KOPT-K1 (cell line): ENCODE data around the gene EVPL.

Experiments
- H3K27ac ChIP-seq: fragments of 200-600 bp; sonication (generic); 2 replicates; pipeline ENCODE4 v1.5.1; 2016; ENCODE audit warnings: antibody characterized with exemption, mild to moderate bottlenecking, low read depth, low read length; ENCODE audit not compliant: poor library complexity, severe bottlenecking
- H3K36me3 ChIP-seq: fragments of 200-600 bp; sonication (generic); 2 replicates; pipeline ENCODE4 v1.5.1; 2017; ENCODE audit warnings: antibody characterized with exemption, mild to moderate bottlenecking, low read length, moderate library complexity; ENCODE audit not compliant: insufficient read depth
- H3K9me3 ChIP-seq: fragments of 200-600 bp; sonication (generic); 2 replicates; pipeline ENCODE4 v1.5.1; 2017; ENCODE audit warnings: antibody characterized with exemption, low read length, mild to moderate bottlenecking; ENCODE audit not compliant: insufficient read depth, poor library complexity, severe bottlenecking

EVPL gene

GRCh38 chr17:76017481-76018339 lies 9.4 kb downstream of the EVPL start:
- Histone ChIP-seq H3K9me3 (no peaks in the 10 kb centered on the region), H3K27ac (no peak overlapping the region), H3K36me3 (peaks cover 72% of the 10 kb centered on the region; the same call in 1 of the 2 replicates)

DNA sequence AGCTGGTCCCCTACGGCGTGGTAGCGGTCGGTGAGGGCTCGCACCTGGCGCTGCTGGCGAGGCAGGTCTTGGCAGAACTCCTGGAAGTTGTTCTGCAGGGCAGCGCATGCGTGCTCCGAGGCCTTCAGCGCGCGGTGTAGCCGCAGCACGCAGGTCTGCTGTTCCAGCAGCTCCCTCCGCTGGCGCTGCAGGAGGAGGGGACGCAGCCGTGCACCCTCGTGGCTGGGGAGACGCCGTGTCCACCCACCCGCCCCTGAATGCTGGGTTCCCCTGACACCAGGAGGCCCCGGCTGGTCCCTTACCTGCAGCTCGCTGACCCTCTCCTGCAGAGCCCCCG lies 12.2 kb downstream of the EVPL start:
- peak overlapping the region; percentile 56 for H3K27ac ChIP-seq
- peaks cover 82% of the 10 kb centered on the region; the same call in 1 of the 2 replicates for H3K36me3 ChIP-seq
- no peaks in the 10 kb centered on the region for H3K9me3 ChIP-seq

DNA sequence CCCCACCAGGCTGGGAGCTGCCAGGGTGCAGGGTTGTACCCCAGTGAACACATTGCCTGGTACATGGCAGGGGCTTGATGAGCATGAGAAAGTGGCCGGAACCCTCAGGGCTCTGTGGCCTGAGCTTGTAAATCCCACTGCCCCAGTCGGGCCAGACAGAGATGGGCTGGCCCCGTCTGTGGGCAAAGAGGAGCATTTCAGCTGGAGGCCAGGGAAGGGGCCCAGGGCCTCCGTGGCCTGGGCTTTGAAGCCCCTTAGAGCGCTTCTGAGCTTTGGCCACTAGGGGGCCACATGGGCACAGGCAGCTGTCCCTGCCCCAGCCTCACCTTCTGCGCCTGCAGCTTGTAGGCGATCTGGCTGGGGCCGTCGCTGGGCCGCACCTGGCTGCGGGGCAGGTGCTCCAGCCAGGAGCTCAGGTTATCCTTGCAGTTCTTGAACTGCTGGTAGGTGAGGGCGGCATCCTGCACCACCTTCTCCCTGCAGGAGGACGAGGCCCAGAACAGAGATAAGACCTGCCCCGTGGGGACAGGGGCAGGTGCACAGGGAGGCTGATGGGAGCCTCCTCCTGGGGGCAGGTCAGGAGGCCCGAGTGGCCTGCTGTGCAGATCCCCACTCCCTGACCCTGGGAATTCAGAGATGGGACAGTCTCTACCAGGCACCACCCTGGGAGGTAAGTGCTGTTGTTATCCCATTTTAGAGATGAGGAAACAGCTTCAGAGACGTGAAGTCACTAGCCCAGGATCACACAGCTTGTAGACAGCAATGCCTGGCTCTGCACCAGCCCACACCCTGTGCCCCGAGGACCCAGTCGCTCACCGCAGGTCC lies 12.8 kb downstream of the EVPL start:
- H3K27ac ChIP-seq = peak overlapping the region; percentile 56
- H3K36me3 ChIP-seq = peaks cover 82% of the 10 kb centered on the region; the same call in 1 of the 2 replicates
- H3K9me3 ChIP-seq = no peaks in the 10 kb centered on the region

GRCh38 chr17:76013377-76013932 lies 13.7 kb downstream of the EVPL start:
- H3K27ac ChIP-seq = peak overlapping the region; percentile 56
- no peaks in the 10 kb centered on the region for H3K9me3 ChIP-seq
- peaks cover 82% of the 10 kb centered on the region; the same call in 1 of the 2 replicates for H3K36me3 ChIP-seq

DNA sequence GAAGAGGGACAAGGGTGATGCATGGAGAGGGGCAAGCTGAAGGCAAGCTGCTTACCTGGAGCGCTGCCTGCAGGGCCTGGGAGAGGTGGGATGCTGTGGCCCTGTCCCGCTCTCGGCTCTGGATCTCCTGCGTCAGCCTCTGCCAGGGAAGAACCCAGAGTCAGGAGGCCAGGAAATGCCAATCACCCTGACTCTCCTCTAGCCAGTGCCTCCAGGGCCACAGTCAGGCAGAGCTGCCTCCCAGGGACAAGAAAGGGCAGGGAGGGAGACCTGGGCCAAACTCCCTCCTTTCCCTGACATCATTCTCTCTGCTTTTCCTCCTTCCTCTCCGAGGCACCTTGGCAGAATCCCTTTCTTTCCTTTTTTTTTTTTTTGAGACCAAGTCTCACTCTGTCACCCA lies 15.2 kb downstream of the EVPL start:
- Histone ChIP-seq H3K36me3 (peaks cover 83% of the 10 kb centered on the region; the same call in 1 of the 2 replicates), H3K9me3 (no peaks in the 10 kb centered on the region), H3K27ac (no peak overlapping the region)

DNA sequence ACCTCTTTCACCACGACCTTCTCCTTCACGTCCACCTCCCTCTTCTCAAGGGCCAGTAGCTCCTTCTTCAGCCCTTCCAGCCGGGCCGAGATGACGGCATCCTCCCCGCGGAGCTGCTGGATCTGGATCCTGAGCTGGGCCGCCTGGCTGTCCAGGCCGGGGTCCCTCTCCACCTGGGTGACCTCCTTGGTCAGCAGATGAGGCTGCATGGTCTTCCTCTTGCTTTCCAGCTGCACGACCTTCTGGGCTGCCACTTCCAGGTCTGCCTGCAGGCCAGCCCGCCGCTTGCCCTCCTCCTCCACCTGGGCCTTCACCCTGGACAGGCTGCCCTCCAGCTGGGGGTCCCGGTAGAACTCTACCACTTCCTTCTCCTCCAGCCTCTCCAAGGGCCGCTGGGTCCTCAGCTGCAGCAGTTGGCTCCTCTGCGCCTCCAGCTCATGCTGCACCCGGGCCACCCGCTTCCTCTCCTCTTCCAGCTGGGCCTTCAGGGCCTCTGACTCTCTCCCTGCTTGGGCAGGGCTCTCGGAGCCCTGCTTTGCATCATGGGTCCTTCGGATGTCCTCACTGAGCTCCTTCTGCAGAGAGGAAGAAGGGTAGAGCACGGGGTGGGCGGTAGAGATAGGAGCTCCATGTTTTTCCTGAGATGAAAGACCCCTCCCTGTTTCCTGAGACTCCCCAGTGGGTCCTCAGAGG lies 17.0 kb downstream of the EVPL start:
- H3K9me3 ChIP-seq = no peaks in the 10 kb centered on the region
- H3K36me3 ChIP-seq = peaks cover 87% of the 10 kb centered on the region; the same call in 1 of the 2 replicates
- no peak overlapping the region for H3K27ac ChIP-seq

- Histone ChIP-seq H3K36me3 (peaks cover 87% of the 10 kb centered on the region; the same call in 1 of the 2 replicates), H3K9me3 (no peaks in the 10 kb centered on the region), H3K27ac (no peak overlapping the region)
These were observed 17.7 kb downstream of the EVPL start for GRCh38 chr17:76009447-76009846.

DNA sequence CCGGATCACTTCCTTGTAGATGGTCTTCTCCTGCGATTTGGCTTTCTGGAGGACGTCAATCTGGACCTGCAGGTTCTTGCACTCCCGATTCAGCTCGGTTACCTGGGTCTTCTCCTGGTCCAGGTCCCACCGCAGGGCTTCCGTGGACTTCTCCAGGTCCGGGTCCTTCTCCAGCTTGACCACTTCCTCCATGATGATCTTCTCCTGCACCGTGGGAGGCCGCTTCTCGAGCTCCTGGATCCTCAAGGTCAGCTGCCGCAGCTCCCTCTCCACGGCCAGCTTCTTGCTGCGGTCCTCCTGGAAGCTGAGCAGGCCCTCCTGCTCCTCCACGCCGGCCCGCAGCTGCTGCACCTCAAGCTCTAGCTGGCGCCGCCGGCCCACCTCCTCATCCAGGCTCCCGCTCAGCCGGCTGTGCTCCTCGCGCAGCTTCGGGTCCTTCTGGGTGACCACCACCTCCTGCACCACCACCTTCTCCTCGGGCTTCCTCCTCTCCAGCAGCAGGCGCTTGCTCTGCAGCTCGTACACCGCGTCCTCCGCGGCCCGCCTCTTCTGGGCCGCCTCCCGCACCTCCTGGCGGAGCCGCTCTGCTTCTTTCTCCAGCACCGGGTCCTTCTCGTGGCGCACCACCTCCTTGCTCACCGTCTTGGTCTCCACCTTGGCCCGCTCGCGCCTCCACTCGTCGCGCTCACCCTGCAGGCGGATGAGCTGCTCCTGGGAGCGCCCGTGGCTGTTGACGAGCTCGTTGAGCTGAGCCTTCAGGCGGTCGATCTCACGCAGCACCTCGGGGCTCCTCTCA lies 18.3 kb downstream of the EVPL start:
- peaks cover 89% of the 10 kb centered on the region; the same call in 1 of the 2 replicates for H3K36me3 ChIP-seq
- no peak overlapping the region for H3K27ac ChIP-seq
- H3K9me3 ChIP-seq = no peaks in the 10 kb centered on the region

GRCh38 chr17:76008208-76008607 lies 18.9 kb downstream of the EVPL start:
- Histone ChIP-seq H3K36me3 (peaks cover 88% of the 10 kb centered on the region; the same call in 1 of the 2 replicates), H3K27ac (no peak overlapping the region), H3K9me3 (no peaks in the 10 kb centered on the region)

DNA sequence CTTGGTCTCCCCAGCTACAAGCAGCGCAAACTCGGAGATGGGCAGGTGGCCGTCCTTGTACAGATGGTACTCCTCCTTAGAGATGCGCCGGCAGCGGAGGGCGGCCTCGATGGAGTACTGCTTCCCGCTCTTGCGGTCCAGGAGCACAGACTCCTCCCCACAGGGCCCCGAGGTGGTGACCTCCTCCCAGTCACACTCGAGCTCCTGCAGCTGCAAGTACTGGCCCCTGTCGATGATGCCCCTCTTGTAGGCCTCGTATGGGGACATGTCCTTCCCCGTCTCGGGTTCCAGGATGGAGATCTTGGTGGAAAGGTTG lies 19.3 kb downstream of the EVPL start:
- H3K9me3 ChIP-seq = no peaks in the 10 kb centered on the region
- H3K36me3 ChIP-seq = peaks cover 88% of the 10 kb centered on the region; the same call in 1 of the 2 replicates
- no peak overlapping the region for H3K27ac ChIP-seq

- Histone ChIP-seq H3K27ac (no peak overlapping the region), H3K36me3 (peaks cover 91% of the 10 kb centered on the region; the same call in 1 of the 2 replicates), H3K9me3 (no peaks in the 10 kb centered on the region)
These were observed 19.8 kb downstream of the EVPL start for GRCh38 chr17:76007131-76007849.

- H3K27ac ChIP-seq = peak overlapping the region; percentile 32
- no peaks in the 10 kb centered on the region for H3K9me3 ChIP-seq
- H3K36me3 ChIP-seq = peaks cover 82% of the 10 kb centered on the region; the same call in 1 of the 2 replicates
These were observed 21.6 kb downstream of the EVPL start for GRCh38 chr17:76005263-76006149.

DNA sequence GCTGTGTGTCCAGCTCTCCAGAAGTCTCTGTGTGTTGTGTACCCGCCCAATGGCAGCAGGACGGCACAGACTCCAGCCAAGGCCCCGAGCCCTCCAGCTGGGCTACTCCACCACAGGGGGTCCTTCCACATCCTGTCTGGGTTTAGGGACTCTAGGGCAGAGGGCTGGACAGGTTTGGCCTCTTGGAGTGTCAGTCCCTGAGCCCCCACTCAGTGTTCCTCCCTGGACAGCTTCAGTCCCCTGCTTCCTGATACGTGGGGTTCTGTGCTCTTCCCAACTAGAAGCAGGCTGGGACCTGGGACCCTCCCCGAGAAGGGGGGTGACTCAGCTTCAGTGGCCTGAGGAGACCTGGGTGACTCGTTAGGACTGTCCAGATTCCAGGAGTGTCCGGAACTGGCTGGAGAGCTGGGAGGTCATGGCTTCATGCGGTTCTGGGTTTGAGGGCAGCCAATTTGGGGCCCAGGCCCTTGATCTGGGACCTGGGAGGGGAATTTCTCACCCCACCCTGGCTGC lies 22.3 kb downstream of the EVPL start:
- peak overlapping the region; percentile 32 for H3K27ac ChIP-seq
- peaks cover 81% of the 10 kb centered on the region; the same call in 1 of the 2 replicates for H3K36me3 ChIP-seq
- H3K9me3 ChIP-seq = no peaks in the 10 kb centered on the region
